Activated CD4-positive, alpha-beta T cell treated with anti-CD3 and anti-CD28 coated beads, Interleukin-2, amount 10 ng/mL, durations not matched to agents 7 days and 5 days (primary cell): ENCODE measurements around the gene KIAA0825. TPM values are rescaled to one million over a fixed set of nuclear protein-coding genes. Genes with fewer than 3 reads are reported as not detected.
A peak's percentile ranks its signal among the peaks of the same experiment; 100 is the strongest.

ENCODE experiments used
- CTCF ChIA-PET: fragments of 350-600 bp; sonication (Branson Sonifier 250); formaldehyde crosslinking; loops from one replicate; lab custom pipeline; 2021; ENCODE audit warnings: antibody characterized with exemption; lab: Charles Lee
- POLR2A ChIA-PET: fragments of 350-600 bp; sonication (Branson Sonifier 250); formaldehyde crosslinking; loops from one replicate; lab custom pipeline; 2021; ENCODE audit warnings: antibody characterized with exemption; lab: Charles Lee
- DNase-seq: peaks from one replicate; pipeline ENCODE4 v3.0.0-alpha.2; 2020
- H3K27ac Mint-ChIP-seq: one replicate; pipeline ENCODE4 v1.8.0; 2021; ENCODE audit warnings: mild to moderate bottlenecking, moderate library complexity, mixed read lengths
- H3K27me3 Mint-ChIP-seq: one replicate; pipeline ENCODE4 v1.8.0; 2021; ENCODE audit warnings: mixed read lengths
- H3K36me3 Mint-ChIP-seq: one replicate; pipeline ENCODE4 v1.8.0; 2021; ENCODE audit warnings: low read depth, mixed read lengths
- H3K4me1 Mint-ChIP-seq: one replicate; pipeline ENCODE4 v1.8.0; 2021; ENCODE audit warnings: mixed read lengths
- H3K4me3 Mint-ChIP-seq: one replicate; pipeline ENCODE4 v1.8.0; 2021; ENCODE audit warnings: mild to moderate bottlenecking, moderate library complexity, mixed read lengths
- H3K9me3 Mint-ChIP-seq: one replicate; pipeline ENCODE4 v1.8.0; 2021; ENCODE audit warnings: mixed read lengths
- total RNA-seq, 2 experiments: library from RNA; stranded (reverse); gene quantifications; one replicate each; pipeline ENCODE4 v1.2.3, GENCODE V29; 2021

The KIAA0825 gene
- total RNA-seq: 1 to 10 TPM; 2.1 to 2.7 TPM

DNA sequence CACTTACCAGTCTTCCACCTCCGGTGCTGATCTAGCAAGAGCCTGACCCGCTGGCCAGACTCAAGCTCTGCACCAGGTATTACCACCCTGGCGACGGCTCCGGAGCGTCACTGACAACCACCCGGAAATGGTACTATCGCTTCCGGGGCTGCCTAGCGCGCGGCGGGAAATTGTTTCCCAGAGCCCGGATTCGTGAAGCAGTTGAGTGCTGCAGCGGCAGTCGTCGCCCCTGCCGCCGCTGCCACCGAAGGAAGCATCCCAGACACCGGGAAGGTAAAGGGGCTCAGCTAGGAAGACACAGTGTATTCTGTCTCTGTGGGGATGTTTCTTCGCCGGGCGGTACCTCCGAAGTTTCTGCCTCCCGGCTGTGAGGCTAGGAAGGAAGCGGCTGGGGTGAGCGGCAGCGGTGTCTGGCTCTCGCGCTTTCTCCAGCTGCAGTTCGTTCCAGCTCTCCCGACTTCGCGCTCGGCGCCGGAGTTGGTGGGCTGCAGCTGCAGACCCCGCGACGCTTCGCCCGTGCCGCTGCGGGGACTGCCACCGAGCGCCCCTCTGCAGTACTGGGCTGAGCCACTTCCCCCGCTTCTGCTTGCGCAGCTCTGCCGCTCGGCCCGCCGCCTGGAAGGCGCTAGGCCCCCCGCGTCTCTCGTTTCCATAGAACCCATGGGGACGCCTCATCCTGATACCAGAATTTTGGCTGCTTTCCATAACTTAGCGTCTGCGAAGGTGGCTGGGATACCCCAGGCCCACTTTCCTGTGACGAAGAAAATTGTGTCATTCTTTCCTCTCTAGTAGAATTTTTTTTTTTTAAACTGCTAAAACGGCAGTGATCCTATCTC lies at the start of gene KIAA0825, which contains the start of gene SLF1:
TSS of gene KIAA0825 (minus strand) at position 112 of the 836 bp plus-strand sequence. CDS start 81,478 bp downstream, outside the sequence.
TSS of gene SLF1 (plus strand) at position 177 of the 836 bp plus-strand sequence. CDS start 10,142 bp downstream, outside the sequence.
- peaks cover 6% of the 10 kb centered on the region for H3K36me3 Mint-ChIP-seq
- CTCF ChIA-PET: interaction anchor here (0.7 kb wide), 1 partner anchor 108 kb away, joined by 3 read pairs; no protein-coding TSS in a partner anchor
- peak within 1 kb of the TSS; percentile 90 for H3K27ac Mint-ChIP-seq
- peaks cover 49% of the 10 kb centered on the region for H3K4me1 Mint-ChIP-seq
- H3K9me3 Mint-ChIP-seq: no peaks in the 10 kb centered on the region
- POLR2A ChIA-PET: interaction anchor here (0.7 kb wide), 1 partner anchor 172 kb away, joined by 4 read pairs; no protein-coding TSS in a partner anchor
- peak; percentile 91 for DNase-seq
- H3K4me3 Mint-ChIP-seq: peak within 1 kb of the TSS; percentile 91
- no peaks in the 10 kb centered on the region for H3K27me3 Mint-ChIP-seq

GRCh38 chr5:94667937-94668336 lies 49.5 kb upstream of the KIAA0825 start:
- peaks cover 25% of the 10 kb centered on the region for H3K36me3 Mint-ChIP-seq
- no peak overlapping the region for H3K4me3 Mint-ChIP-seq
- CTCF ChIA-PET: interaction anchor here (0.8 to 0.9 kb wide), 2 partner anchors 13 to 128 kb away, joined by 3 to 5 read pairs; no protein-coding TSS in a partner anchor
- H3K9me3 Mint-ChIP-seq: no peaks in the 10 kb centered on the region
- H3K4me1 Mint-ChIP-seq: peaks cover 1% of the 10 kb centered on the region
- POLR2A ChIA-PET: no interaction called here
- peak overlapping the region; percentile 3 for H3K27ac Mint-ChIP-seq
- no peak for DNase-seq
- H3K27me3 Mint-ChIP-seq: no peaks in the 10 kb centered on the region

- peaks cover 27% of the 10 kb centered on the region for H3K9me3 Mint-ChIP-seq
- no peak overlapping the region for H3K27ac Mint-ChIP-seq
- CTCF ChIA-PET: interaction anchor here (0.8 kb wide), 1 partner anchor 13 kb away, joined by 3 read pairs; no protein-coding TSS in a partner anchor
- no peaks in the 10 kb centered on the region for H3K27me3 Mint-ChIP-seq
- no peaks in the 10 kb centered on the region for H3K4me1 Mint-ChIP-seq
- H3K4me3 Mint-ChIP-seq: no peak overlapping the region
- POLR2A ChIA-PET: no interaction called here
- H3K36me3 Mint-ChIP-seq: peaks cover 45% of the 10 kb centered on the region
- no peak for DNase-seq
These were observed 42.7 kb upstream of the KIAA0825 start for GRCh38 chr5:94661086-94661485.

DNA sequence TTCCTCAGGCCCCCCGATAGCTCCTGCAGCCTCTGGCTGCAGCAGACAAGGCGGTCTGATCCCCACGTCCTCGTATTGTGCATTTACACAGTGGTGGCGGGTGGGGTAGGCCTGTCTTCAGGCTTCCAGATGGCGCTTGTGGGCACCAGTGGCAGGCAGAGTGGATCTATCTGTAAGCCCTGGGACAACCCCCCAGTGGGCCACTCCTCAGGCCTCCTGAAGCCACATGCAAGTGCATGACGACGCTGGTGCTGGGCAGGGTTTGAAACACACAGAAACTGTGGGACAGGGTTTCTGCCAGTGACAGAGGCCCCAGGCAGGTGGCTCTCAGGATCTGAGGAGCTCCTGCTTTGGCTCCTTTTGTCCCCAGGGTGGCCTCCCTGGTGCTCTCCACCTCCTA lies 42.1 kb upstream of the KIAA0825 start:
- H3K9me3 Mint-ChIP-seq: peaks cover 33% of the 10 kb centered on the region
- POLR2A ChIA-PET: no interaction called here
- peaks cover 48% of the 10 kb centered on the region for H3K36me3 Mint-ChIP-seq
- no peaks in the 10 kb centered on the region for H3K27me3 Mint-ChIP-seq
- CTCF ChIA-PET: no interaction called here
- no peaks in the 10 kb centered on the region for H3K4me1 Mint-ChIP-seq
- H3K4me3 Mint-ChIP-seq: no peak overlapping the region
- no peak overlapping the region for H3K27ac Mint-ChIP-seq
- DNase-seq: no peak

DNA sequence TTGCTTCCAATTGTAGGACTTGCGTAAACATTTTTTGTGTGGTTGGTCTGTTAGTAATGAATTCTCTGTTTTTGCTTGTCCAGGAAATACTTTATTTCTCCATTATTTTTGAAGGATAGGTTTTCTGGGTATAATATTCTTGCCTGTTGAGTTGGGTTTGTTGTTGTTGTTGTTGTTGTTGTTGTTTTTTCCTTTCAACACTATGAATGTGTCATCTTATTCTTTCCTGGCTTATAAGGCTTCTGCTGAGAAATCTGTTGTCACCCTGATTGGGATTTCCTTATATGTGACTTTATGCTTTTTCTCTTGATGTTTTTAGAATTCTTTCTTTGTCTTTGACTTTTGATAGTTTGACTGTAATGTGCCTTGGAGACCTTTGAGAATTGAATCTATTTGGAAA lies 39.9 kb upstream of the KIAA0825 start:
- peaks cover 63% of the 10 kb centered on the region for H3K36me3 Mint-ChIP-seq
- no peaks in the 10 kb centered on the region for H3K4me1 Mint-ChIP-seq
- H3K4me3 Mint-ChIP-seq: no peak overlapping the region
- POLR2A ChIA-PET: no interaction called here
- no peak for DNase-seq
- H3K27ac Mint-ChIP-seq: no peak overlapping the region
- H3K27me3 Mint-ChIP-seq: no peaks in the 10 kb centered on the region
- peaks cover 41% of the 10 kb centered on the region for H3K9me3 Mint-ChIP-seq
- CTCF ChIA-PET: no interaction called here

DNA sequence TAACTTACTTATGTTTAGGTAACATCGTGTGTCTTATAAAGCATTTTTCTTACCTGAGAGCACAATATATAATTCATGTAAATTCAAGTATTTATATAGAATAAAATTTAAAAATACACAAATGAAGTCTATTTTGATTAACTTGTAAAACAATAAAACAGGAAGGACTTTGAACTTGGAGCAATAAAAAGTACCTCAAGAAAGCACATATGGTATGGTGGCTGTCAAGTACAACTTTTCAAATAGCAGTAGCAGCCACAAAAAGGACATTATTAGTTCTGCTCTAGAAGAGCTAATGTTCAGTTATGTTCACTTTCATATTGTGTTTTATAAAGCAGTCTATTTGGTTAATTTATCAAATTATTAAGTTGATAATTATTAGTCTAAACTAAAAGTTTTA lies 31.5 kb upstream of the KIAA0825 start:
- ChIA-PET POLR2A (no interaction called here), CTCF (interaction anchor here (0.9 kb wide), 1 partner anchor 20 kb away, joined by 3 read pairs; no protein-coding TSS in a partner anchor)
- Mint-ChIP-seq H3K27ac (no peak overlapping the region), H3K36me3 (peaks cover 36% of the 10 kb centered on the region), H3K27me3 (no peaks in the 10 kb centered on the region), H3K9me3 (peaks cover 3% of the 10 kb centered on the region), H3K4me3 (no peak overlapping the region), H3K4me1 (no peaks in the 10 kb centered on the region)
- DNase-seq: no peak

- Mint-ChIP-seq H3K4me1 (peaks cover 8% of the 10 kb centered on the region), H3K27ac (no peak overlapping the region), H3K27me3 (no peaks in the 10 kb centered on the region), H3K36me3 (peaks cover 36% of the 10 kb centered on the region), H3K9me3 (no peaks in the 10 kb centered on the region), H3K4me3 (no peak overlapping the region)
- ChIA-PET CTCF (no interaction called here), POLR2A (no interaction called here)
- DNase-seq: no peak
These were observed 28.4 kb upstream of the KIAA0825 start for GRCh38 chr5:94646758-94647157.

- Mint-ChIP-seq H3K9me3 (peaks cover 9% of the 10 kb centered on the region), H3K27ac (no peak overlapping the region), H3K4me3 (no peak overlapping the region), H3K36me3 (peaks cover 47% of the 10 kb centered on the region), H3K4me1 (peaks cover 8% of the 10 kb centered on the region), H3K27me3 (no peaks in the 10 kb centered on the region)
- ChIA-PET POLR2A (no interaction called here), CTCF (interaction anchor here (0.9 kb wide), 1 partner anchor 15 kb away, joined by 3 read pairs; no protein-coding TSS in a partner anchor)
- no peak for DNase-seq
These were observed 26.6 kb upstream of the KIAA0825 start for GRCh38 chr5:94645053-94645452.

- Mint-ChIP-seq H3K9me3 (peaks cover 33% of the 10 kb centered on the region), H3K36me3 (peaks cover 76% of the 10 kb centered on the region), H3K27me3 (no peaks in the 10 kb centered on the region), H3K4me3 (no peak overlapping the region), H3K4me1 (peaks cover 17% of the 10 kb centered on the region), H3K27ac (no peak overlapping the region)
- ChIA-PET CTCF (interaction anchor here (0.9 kb wide), 2 partner anchors 28 to 108 kb away, joined by 3 to 4 read pairs; no protein-coding TSS in a partner anchor), POLR2A (no interaction called here)
- DNase-seq: no peak
These were observed 21.8 kb upstream of the KIAA0825 start for GRCh38 chr5:94640176-94640575.

GRCh38 chr5:94632024-94632423 lies 13.6 kb upstream of the KIAA0825 start:
- Mint-ChIP-seq H3K27me3 (no peaks in the 10 kb centered on the region), H3K4me1 (peaks cover 15% of the 10 kb centered on the region), H3K4me3 (no peak overlapping the region), H3K36me3 (peaks cover 60% of the 10 kb centered on the region), H3K27ac (no peak overlapping the region), H3K9me3 (peaks cover 18% of the 10 kb centered on the region)
- CTCF ChIA-PET: interaction anchor here (0.6 kb wide), 1 partner anchor 1050 kb away, joined by 6 read pairs; no protein-coding TSS in a partner anchor
- no peak for DNase-seq
- POLR2A ChIA-PET: no interaction called here

DNA sequence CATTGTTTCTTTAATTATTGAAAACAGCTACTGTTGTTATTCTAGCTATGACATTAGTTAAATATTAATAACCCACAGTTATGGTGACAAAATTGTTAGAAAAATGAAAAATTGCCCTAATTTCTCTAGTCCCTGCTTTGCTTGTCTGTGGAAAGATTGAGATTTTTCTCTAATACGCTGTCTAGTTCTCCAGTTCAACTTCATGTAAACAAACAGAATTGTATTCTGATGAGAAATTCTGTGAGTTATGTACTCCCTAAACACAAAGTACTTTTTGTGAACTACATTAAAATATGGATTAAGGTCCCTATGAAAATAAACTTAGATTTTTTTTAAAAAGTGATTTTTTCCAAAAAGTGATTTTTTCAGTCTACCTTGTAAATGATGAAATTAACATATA lies 8.8 kb upstream of the KIAA0825 start:
- ChIA-PET POLR2A (no interaction called here), CTCF (interaction anchor here (0.6 kb wide), 1 partner anchor 85 kb away, joined by 3 read pairs; no protein-coding TSS in a partner anchor)
- Mint-ChIP-seq H3K4me1 (peaks cover 6% of the 10 kb centered on the region), H3K36me3 (peaks cover 29% of the 10 kb centered on the region), H3K27ac (no peak overlapping the region), H3K4me3 (no peak overlapping the region), H3K9me3 (no peaks in the 10 kb centered on the region), H3K27me3 (no peaks in the 10 kb centered on the region)
- DNase-seq: no peak

- H3K9me3 Mint-ChIP-seq: no peaks in the 10 kb centered on the region
- H3K4me1 Mint-ChIP-seq: peaks cover 27% of the 10 kb centered on the region
- H3K36me3 Mint-ChIP-seq: peaks cover 6% of the 10 kb centered on the region
- no peak for DNase-seq
- H3K4me3 Mint-ChIP-seq: no peak overlapping the region
- ChIA-PET CTCF (interaction anchor here (0.5 to 1.4 kb wide), 2 partner anchors 49 to 81 kb away, joined by 3 read pairs; no protein-coding TSS in a partner anchor), POLR2A (no interaction called here)
- no peaks in the 10 kb centered on the region for H3K27me3 Mint-ChIP-seq
- H3K27ac Mint-ChIP-seq: no peak overlapping the region
These were observed 5.5 kb upstream of the KIAA0825 start for GRCh38 chr5:94623877-94624276.

GRCh38 chr5:94623011-94623410 lies 4.6 kb upstream of the KIAA0825 start:
- ChIA-PET CTCF (interaction anchor here (0.7 to 1.4 kb wide), 2 partner anchors 46 to 48 kb away, joined by 3 read pairs; no protein-coding TSS in a partner anchor), POLR2A (interaction anchor here (0.6 kb wide), 1 partner anchor 109 kb away, joined by 3 read pairs; no protein-coding TSS in a partner anchor)
- H3K27ac Mint-ChIP-seq: no peak overlapping the region
- H3K27me3 Mint-ChIP-seq: no peaks in the 10 kb centered on the region
- H3K4me3 Mint-ChIP-seq: no peak overlapping the region
- H3K36me3 Mint-ChIP-seq: peaks cover 3% of the 10 kb centered on the region
- peaks cover 30% of the 10 kb centered on the region for H3K4me1 Mint-ChIP-seq
- no peak for DNase-seq
- no peaks in the 10 kb centered on the region for H3K9me3 Mint-ChIP-seq
